Neural cell (in vitro differentiated cells): Measurements from ENCODE around the gene ATG2B.

ENCODE experiments used
- CTCF ChIP-seq: fragments of 450-650 bp; IDR thresholded peaks from 2 replicates; pipeline ENCODE4 v1.5.1; 2014; ENCODE audit warnings: antibody characterized with exemption, mild to moderate bottlenecking, moderate library complexity; ENCODE audit not compliant: poor library complexity, severe bottlenecking
- EP300 ChIP-seq: fragments of 450-650 bp; conservative IDR thresholded peaks from 2 replicates; pipeline ENCODE4 v1.6.1; 2014; ENCODE audit warnings: antibody characterized with exemption, mild to moderate bottlenecking, moderate library complexity; ENCODE audit not compliant: poor library complexity, severe bottlenecking
- EZH2 ChIP-seq: fragments of 200-600, 300-800 bp; shearing (Covaris generic), sonication (generic); IDR thresholded peaks from 2 replicates; pipeline ENCODE4 v1.6.1; 2014; ENCODE audit warnings: antibody characterized with exemption, low read length, borderline replicate concordance, mild to moderate bottlenecking; ENCODE audit not compliant: insufficient read depth, poor library complexity, severe bottlenecking
- POLR2AphosphoS5 ChIP-seq: IDR thresholded peaks from 2 replicates; pipeline ENCODE4 v1.6.1; 2012
- REST ChIP-seq: IDR thresholded peaks from 2 replicates; pipeline ENCODE4 v1.6.1; 2012; ENCODE audit warnings: borderline replicate concordance

GRCh38 chr14:96274543-96274942 lies 88.6 kb downstream of the ATG2B start:
- no peak for TF ChIP-seq EZH2
- no peak for TF ChIP-seq EP300
- TF ChIP-seq CTCF: no peak
- no peak for TF ChIP-seq POLR2AphosphoS5
- no peak for TF ChIP-seq REST
